Ovary (tissue), 3 donors: ENCODE data around the gene THBD.

Source experiments
- CTCF ChIP-seq, 3 donors: fragments of 450-650 bp in 2 of 3; fragments of 200-600 bp in 1 of 3; IDR thresholded peaks; one replicate each; pipeline versions ENCODE4 v1.5.1 to v1.8.0; 2016 to 2022; ENCODE audit warnings: antibody characterized with exemption in 3 of 3, mild to moderate bottlenecking in 1 of 3
- POLR2A ChIP-seq: fragments of 450-650 bp; IDR thresholded peaks from one replicate; pipeline ENCODE4 v1.6.1; 2017; ENCODE audit warnings: antibody characterized with exemption, mild to moderate bottlenecking, moderate library complexity
- donor health status: DM: no; HTN: no; CAD: no.

DNA sequence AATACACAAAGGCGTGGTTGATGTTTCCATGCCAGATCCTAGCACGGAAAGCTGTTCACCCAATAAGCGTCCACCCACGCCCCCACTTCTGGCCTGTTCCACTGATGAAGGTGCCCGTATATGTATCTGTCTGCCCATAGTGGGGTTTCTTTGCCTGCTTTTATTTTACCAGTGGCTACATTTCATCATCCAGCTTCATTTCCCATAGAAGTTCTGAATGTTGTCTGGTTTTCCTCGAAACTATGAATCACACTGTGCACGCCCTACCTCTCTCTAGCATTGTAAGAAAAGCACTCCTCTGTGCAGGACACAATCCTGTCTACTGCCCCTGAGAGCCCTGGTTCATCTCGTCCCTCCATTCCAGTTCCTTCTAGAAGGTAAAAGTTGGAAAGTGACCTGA, 45.5 kb upstream of the THBD start:
- TF ChIP-seq CTCF (IDR thresholded peaks at IDR 0.05): no peak
- no peak for TF ChIP-seq POLR2A
